ENCODE measurements around the gene MACF1. TPM values are rescaled to one million over a fixed set of nuclear protein-coding genes. Genes with fewer than 3 reads are reported as not detected.
A peak's percentile ranks its signal among the peaks of the same experiment; 100 is the strongest.

Gene MACF1
- total and polyA plus RNA-seq, 2 experiments from 2014 or later: 80.4 to 261 TPM

- H3K9me3 ChIP-seq (ENCODE audit: low read depth): no peaks in the 10 kb centered on the region
- no peak for TF ChIP-seq CTCF (IDR thresholded peaks at IDR 0.05; ENCODE audit: low read depth, low read length)
- peak overlapping the region; percentile 6 for H3K27ac ChIP-seq
These were observed 30.0 kb upstream of the MACF1 start for GRCh38 chr1:39174390-39175081.

GRCh38 chr1:39177706-39178105 is 26.8 kb upstream of the MACF1 start:
- no peak for DNase-seq (ENCODE audit: low read depth in 1 of 2, low spot score in 1 of 2)
- Histone ChIP-seq H3K4me1 (ENCODE audit: low read depth) (peaks cover 43% of the 10 kb centered on the region), H3K27ac (peak overlapping the region; percentile 93), H3K27me3 (no peaks in the 10 kb centered on the region), H3K36me3 (no peaks in the 10 kb centered on the region), H3K4me3 (no peak overlapping the region), H3K9me3 (ENCODE audit: low read depth) (no peaks in the 10 kb centered on the region)
- no peak for TF ChIP-seq CTCF (IDR thresholded peaks at IDR 0.05; ENCODE audit: low read depth, low read length)

More at GRCh38 chr1:39174390-39175081, 30.0 kb upstream of the MACF1 start:
- Histone ChIP-seq H3K36me3 (no peaks in the 10 kb centered on the region), H3K27me3 (no peaks in the 10 kb centered on the region), H3K4me3 (no peak overlapping the region), H3K4me1 (ENCODE audit: low read depth) (peaks cover 68% of the 10 kb centered on the region)
- DNase-seq (ENCODE audit: low read depth in 1 of 2, low spot score in 1 of 2): no peak

DNA sequence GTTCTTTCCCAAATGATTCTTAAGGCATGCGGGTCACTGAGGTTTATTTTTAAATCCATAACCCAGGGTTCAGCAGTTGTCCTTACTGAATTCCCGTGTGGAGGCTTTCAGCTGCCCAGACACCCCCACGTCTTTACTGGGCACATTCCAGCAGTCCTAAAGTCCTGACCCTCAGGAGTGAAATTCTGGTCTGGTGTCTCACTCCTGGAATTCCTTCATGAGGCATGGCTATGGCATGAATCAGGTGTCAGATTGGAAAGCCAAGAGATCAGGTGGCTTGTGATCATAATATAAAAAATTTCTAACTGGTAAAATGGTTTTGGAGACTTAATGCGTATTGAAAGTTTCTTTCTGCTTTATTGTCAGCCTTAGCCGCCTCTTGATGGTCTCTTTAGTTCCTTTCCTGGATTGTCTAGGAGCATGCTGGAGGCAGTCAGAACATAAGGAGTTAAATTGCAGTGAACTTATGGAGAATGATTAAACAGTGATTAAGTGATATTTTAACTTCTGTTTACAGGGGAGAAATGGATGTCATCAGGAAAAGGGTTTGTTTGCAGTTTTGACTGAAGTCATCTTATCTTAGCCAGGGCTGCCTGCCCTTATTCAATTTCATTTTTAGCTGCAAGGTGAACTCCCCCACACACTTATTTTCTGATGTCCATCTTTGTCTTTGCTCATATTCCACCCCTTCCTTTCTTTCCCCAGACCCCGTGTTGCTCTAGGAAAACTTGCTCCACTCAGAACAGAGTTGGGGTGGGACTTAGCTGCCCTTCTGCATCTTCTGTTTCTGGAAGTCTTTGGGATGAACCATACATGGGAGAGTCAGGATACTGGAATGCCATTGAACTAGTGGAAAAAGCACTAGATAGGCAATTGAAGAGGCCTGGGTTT is 25.7 kb upstream of the MACF1 start:
- no peaks in the 10 kb centered on the region for H3K27me3 ChIP-seq
- H3K27ac ChIP-seq: peak overlapping the region; percentile 93
- no peaks in the 10 kb centered on the region for H3K36me3 ChIP-seq
- no peak overlapping the region for H3K4me3 ChIP-seq
- no peak for TF ChIP-seq CTCF (IDR thresholded peaks at IDR 0.05; ENCODE audit: low read depth, low read length)
- DNase-seq (ENCODE audit: low read depth in 1 of 2, low spot score in 1 of 2): peak; percentile 49 to 66
- H3K9me3 ChIP-seq (ENCODE audit: low read depth): no peaks in the 10 kb centered on the region
- peaks cover 42% of the 10 kb centered on the region for H3K4me1 ChIP-seq (ENCODE audit: low read depth)

DNA sequence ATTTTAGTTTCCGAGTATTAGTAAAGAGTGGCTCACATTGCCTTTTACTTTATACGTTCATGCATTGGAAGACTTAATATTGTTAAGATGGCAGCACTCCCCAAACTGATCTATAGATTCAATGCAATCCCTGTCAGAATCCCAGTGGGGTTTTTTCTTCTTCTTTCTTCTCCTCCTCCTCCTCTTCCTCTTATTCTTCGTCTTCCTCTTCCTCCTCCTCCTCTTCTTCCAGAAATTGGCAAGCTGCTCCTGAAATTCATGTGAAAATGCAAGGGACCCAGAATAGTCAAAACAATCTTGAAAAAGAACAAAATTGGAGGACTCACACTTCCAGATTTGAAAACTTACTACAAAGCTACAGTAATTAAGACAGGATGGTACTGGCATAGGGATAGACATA is 23.2 kb upstream of the MACF1 start:
- peaks cover 39% of the 10 kb centered on the region for H3K4me1 ChIP-seq (ENCODE audit: low read depth)
- no peak for TF ChIP-seq CTCF (IDR thresholded peaks at IDR 0.05; ENCODE audit: low read depth, low read length)

DNA sequence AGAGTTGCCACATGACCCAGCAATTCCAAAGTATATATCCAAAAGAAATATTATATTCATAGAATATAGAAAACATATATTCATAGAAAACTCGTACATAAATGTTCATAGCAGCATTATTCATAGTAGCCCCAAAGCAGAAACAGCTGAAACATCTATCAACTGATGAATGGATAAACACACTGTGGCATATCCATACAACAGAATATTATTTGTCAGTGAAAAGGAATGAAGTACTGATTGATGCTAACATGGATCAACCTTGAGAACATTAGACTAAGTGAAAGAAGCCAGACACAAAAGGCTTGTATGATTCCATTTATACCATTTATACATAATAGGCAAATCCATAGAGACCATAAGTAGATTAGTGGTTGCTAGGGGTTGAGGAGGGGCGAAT is 21.7 kb upstream of the MACF1 start:
- no peak for TF ChIP-seq CTCF (IDR thresholded peaks at IDR 0.05; ENCODE audit: low read depth, low read length)
- Histone ChIP-seq H3K27me3 (no peaks in the 10 kb centered on the region), H3K9me3 (ENCODE audit: low read depth) (no peaks in the 10 kb centered on the region), H3K36me3 (no peaks in the 10 kb centered on the region), H3K4me1 (ENCODE audit: low read depth) (peaks cover 29% of the 10 kb centered on the region), H3K4me3 (no peak overlapping the region), H3K27ac (no peak overlapping the region)
- no peak for DNase-seq (ENCODE audit: low read depth in 1 of 2, low spot score in 1 of 2)

More for the DNA sequence above, 23.2 kb upstream of the MACF1 start:
- no peaks in the 10 kb centered on the region for H3K9me3 ChIP-seq (ENCODE audit: low read depth)
- H3K36me3 ChIP-seq: no peaks in the 10 kb centered on the region
- no peak overlapping the region for H3K4me3 ChIP-seq
- no peak overlapping the region for H3K27ac ChIP-seq
- H3K27me3 ChIP-seq: no peaks in the 10 kb centered on the region
- no peak for DNase-seq (ENCODE audit: low read depth in 1 of 2, low spot score in 1 of 2)

Data from cardiac muscle cell (in vitro differentiated cells and primary cell).